ENCODE data around the gene CCDC85A. TPM values are rescaled to one million over a fixed set of nuclear protein-coding genes. Genes with fewer than 3 reads are reported as not detected.

CCDC85A gene
- total RNA-seq, 2 donors from 2014 or later = not detected

DNA sequence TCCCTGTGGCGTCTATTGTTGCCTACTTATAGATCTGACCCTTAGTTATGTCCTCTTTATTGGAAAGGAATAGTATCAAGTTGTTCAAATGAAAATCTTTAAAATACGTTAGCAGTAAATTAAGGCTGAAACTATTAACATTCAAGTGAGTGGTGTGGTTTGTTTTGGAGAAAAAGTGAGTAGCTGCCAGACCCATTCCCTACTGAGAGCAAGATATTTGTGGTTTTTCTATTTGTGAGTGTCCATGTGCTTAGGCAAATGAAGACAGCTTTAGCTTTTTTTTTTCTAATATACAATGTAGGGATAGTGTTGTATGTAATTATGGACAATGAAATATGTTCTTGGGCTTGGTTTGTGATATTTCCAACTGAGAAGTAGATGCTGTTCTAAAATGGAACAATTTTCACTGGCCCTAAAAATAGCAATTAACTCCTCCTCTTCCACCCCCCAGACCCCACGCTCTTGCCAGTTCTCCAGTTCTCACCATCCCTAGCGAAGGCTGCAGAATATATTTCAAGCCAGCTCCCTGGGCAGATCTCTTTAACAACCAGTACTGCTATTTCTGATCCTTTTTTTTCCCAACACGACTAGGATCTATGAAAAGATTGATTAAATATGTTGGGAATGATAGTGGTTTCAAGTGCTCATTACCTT, 83.1 kb downstream of the CCDC85A start:
- ATAC-seq (replicated peaks in 1 of 2) = no peak
- Mint-ChIP-seq H3K9me3 (peaks cover 0 to 2% of the 10 kb centered on the region in 2 donors), H3K4me3 (no peak overlapping the region), H3K36me3 (ENCODE audit: insufficient read depth in 2 of 2) (no peaks in the 10 kb centered on the region), H3K27me3 (ENCODE audit: low read depth) (no peaks in the 10 kb centered on the region), H3K27ac (no peak overlapping the region), H3K4me1 (ENCODE audit: low read depth) (no peaks in the 10 kb centered on the region)
- DNase-seq = no peak

DNA sequence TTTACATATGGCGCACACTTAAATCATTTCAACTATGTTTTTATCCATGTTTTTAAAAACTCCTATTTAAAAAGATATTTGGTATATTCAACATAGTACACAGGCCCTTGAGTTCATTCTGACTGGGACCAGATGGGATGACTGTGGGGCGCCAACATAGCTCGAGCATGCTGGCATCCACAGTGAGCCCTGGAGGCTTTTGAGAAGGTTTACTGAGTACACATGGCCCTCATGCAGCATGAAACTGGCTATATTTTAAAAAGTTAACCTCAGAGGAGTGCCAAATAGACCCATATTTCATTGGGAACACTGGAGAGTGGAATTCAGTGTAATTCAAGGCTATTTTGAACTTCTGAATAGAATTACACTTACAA, 83.6 kb downstream of the CCDC85A start:
- H3K4me3 Mint-ChIP-seq = no peak overlapping the region
- H3K36me3 Mint-ChIP-seq (ENCODE audit: insufficient read depth in 2 of 2) = no peaks in the 10 kb centered on the region
- no peak for ATAC-seq (replicated peaks in 1 of 2)
- no peak for DNase-seq
- H3K27me3 Mint-ChIP-seq (ENCODE audit: low read depth) = no peaks in the 10 kb centered on the region
- no peaks in the 10 kb centered on the region for H3K4me1 Mint-ChIP-seq (ENCODE audit: low read depth)
- no peak overlapping the region for H3K27ac Mint-ChIP-seq
- peaks cover 0 to 2% of the 10 kb centered on the region in 2 donors for H3K9me3 Mint-ChIP-seq

DNA sequence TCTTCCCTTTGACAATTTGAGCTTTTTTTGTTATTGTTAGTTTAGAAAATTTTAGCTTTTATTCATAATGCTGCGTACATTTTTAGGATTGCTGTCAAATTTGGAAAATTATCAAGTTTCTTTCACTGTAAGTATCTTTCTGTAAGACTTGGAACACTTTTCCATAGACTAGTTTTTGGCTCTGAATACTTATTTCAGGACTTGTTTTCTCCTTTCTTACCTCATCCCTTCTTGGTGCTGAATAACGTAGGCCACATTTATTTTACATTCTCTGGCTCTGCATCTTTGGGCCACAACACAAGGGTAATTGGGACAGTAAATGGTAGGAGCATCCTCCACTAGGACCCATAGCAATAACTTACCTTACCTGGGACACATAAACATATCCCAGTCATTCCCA, 85.1 kb downstream of the CCDC85A start:
- H3K27ac Mint-ChIP-seq = no peak overlapping the region
- H3K4me1 Mint-ChIP-seq (ENCODE audit: low read depth) = no peaks in the 10 kb centered on the region

DNA sequence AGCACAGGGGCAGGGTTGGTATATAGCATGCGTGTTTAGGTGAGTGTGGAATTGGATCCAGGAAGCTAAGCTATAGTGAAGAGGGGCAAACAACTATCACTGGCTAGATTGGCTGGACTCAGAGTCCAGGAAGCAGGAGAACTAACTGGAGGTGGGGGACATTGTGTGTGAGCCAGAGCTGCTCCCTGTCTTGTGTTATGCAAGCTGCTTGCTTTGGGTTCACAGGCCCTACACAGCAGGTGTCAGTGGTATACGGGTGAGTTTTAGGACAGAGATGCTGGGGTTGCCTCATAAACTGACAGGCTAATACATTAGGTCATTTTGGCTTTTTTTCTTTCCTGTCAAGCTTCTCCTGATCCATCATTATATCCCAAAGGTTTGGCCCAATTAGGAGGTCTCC, 87.5 kb downstream of the CCDC85A start:
- Mint-ChIP-seq H3K27ac (no peak overlapping the region), H3K27me3 (ENCODE audit: low read depth) (no peaks in the 10 kb centered on the region), H3K4me1 (ENCODE audit: low read depth) (no peaks in the 10 kb centered on the region), H3K36me3 (ENCODE audit: insufficient read depth in 2 of 2) (no peaks in the 10 kb centered on the region), H3K9me3 (peaks cover 0 to 2% of the 10 kb centered on the region in 2 donors), H3K4me3 (no peak overlapping the region)
- no peak for DNase-seq
- ATAC-seq (replicated peaks in 1 of 2) = no peak

More for the DNA sequence above, 85.1 kb downstream of the CCDC85A start:
- no peak overlapping the region for H3K4me3 Mint-ChIP-seq
- ATAC-seq (replicated peaks in 1 of 2) = no peak
- peaks cover 0 to 2% of the 10 kb centered on the region in 2 donors for H3K9me3 Mint-ChIP-seq
- DNase-seq = no peak
- no peaks in the 10 kb centered on the region for H3K36me3 Mint-ChIP-seq (ENCODE audit: insufficient read depth in 2 of 2)
- H3K27me3 Mint-ChIP-seq (ENCODE audit: low read depth) = no peaks in the 10 kb centered on the region

DNA sequence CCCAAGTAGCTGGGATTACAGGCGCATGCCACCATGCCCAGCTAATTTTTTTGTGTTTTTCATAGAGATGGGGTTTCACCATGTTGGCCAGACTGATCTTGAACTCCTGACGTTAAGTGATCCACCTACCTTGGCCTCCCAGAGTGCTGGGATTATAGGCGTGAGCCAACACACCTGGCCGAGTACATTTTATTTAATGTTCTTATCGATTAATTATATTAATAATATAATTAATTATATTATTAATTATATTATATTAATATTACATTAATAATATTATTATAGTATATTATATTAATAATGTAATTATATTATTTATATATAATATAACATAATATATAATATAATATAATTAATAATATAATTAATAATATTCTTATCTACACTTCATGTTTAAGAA, 101.4 kb downstream of the CCDC85A start:
- ATAC-seq (replicated peaks in 1 of 2) = no peak

DNA sequence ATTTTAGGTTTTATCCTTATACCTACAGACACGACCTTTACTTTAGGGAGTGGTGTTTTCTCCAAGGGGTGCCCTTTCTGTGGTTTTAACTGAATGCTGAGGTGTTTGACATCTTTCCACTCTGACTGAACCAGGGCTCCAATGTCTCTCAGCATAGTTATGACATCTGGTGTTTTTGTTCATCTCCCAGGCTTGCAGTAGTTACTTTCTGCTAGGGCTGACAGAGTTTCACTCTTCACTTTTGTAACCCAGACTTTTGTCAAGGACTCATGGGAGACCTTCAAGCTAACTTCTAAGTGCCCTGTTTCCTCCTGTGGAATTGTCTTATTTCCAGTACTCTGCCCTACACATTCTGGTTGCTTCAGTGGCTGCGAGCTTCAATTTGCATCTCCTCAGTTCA, 103.1 kb downstream of the CCDC85A start:
- no peaks in the 10 kb centered on the region for H3K36me3 Mint-ChIP-seq (ENCODE audit: insufficient read depth in 2 of 2)
- H3K27ac Mint-ChIP-seq = no peak overlapping the region
- no peaks in the 10 kb centered on the region for H3K4me1 Mint-ChIP-seq (ENCODE audit: low read depth)
- H3K27me3 Mint-ChIP-seq (ENCODE audit: low read depth) = no peaks in the 10 kb centered on the region
- H3K4me3 Mint-ChIP-seq = no peak overlapping the region
- ATAC-seq (replicated peaks in 1 of 2) (no peak), DNase-seq (no peak)
- peaks cover 5 to 6% of the 10 kb centered on the region in 2 donors for H3K9me3 Mint-ChIP-seq

More for the DNA sequence above, 101.4 kb downstream of the CCDC85A start:
- Mint-ChIP-seq H3K9me3 (peaks cover 1 to 6% of the 10 kb centered on the region in 2 donors), H3K4me3 (no peak overlapping the region), H3K36me3 (ENCODE audit: insufficient read depth in 2 of 2) (no peaks in the 10 kb centered on the region), H3K27ac (no peak overlapping the region), H3K4me1 (ENCODE audit: low read depth) (no peaks in the 10 kb centered on the region), H3K27me3 (ENCODE audit: low read depth) (no peaks in the 10 kb centered on the region)
- no peak for DNase-seq

DNA sequence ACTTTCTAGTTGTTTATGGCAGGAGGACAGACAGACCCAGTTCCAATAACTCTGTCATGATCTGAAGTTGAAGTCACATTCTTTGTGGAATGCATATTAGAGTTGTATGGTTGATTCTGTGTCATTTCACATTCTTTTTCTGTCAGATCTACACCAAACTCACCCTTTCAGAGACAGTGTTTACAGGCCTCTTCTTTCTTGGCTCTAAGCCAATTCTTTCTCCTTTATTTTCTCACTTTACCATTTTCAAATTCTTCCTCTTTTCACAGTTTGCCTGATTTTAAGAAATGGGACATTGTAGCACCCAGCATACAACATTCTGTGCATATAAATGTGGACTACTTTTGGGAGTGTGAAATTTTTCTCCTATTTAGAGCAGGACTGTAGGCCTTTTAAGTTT, 103.7 kb downstream of the CCDC85A start:
- ATAC-seq (replicated peaks in 1 of 2) = no peak
- Mint-ChIP-seq H3K4me1 (ENCODE audit: low read depth) (no peaks in the 10 kb centered on the region), H3K4me3 (no peak overlapping the region), H3K36me3 (ENCODE audit: insufficient read depth in 2 of 2) (no peaks in the 10 kb centered on the region), H3K27ac (no peak overlapping the region), H3K27me3 (ENCODE audit: low read depth) (no peaks in the 10 kb centered on the region), H3K9me3 (peaks cover 5 to 6% of the 10 kb centered on the region in 2 donors)
- no peak for DNase-seq

DNA sequence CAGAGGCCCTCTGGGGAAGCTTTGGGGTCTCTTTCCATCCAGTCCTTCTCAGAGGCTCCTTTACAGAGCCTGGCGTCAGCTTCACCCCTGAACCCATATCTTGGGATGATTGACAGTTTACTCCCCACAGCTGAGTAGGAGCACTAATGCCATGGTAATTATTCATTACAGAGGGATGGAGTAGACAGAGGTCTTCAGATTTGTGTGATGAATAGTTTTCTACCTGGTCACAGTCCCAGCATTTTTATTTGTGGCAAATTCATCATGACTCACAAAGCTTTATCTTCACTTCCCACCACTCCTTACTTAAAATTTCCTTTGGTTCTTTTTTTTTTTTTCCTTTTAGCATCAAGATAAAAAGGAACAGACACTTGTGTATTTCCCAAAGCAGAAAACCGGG, 104.2 kb downstream of the CCDC85A start:
- DNase-seq (no peak), ATAC-seq (replicated peaks in 1 of 2) (no peak)
- no peaks in the 10 kb centered on the region for H3K36me3 Mint-ChIP-seq (ENCODE audit: insufficient read depth in 2 of 2)
- peaks cover 5 to 6% of the 10 kb centered on the region in 2 donors for H3K9me3 Mint-ChIP-seq
- no peak overlapping the region for H3K4me3 Mint-ChIP-seq
- H3K27ac Mint-ChIP-seq = no peak overlapping the region
- H3K4me1 Mint-ChIP-seq (ENCODE audit: low read depth) = no peaks in the 10 kb centered on the region
- no peaks in the 10 kb centered on the region for H3K27me3 Mint-ChIP-seq (ENCODE audit: low read depth)

DNA sequence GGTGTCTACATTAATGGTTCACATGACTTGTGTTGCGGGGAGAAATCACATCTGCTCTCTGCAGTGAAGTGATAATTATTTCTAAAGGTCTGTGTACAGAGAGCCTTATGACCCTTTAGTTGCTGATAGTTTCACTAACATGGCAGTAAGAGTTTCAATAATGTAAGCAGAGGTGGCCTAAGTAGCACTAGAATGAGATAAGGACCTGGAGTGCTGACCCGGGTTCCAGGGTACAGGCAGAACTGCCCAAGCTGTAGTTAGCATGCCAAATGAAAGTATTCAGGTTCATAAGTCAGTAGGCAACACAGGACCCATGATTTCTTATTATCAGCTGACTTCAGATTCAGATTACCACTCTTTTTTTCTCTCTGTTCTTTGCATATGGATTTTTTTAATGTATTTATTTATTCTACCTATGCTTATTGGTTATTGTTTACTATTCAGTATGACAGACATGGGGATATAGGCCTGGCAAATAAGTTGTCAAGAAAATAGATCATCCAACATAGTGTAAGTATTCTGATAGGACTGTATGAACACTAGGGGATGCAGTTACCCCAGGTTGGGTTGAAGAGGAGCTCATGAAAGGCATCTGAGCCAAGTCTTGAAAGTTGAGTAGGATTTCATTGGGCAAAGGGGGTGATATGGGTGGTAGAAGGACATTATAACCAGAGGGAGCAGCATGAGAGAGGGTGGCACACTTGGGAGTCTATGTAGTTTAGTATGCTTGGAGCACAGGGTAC, 105.2 kb downstream of the CCDC85A start:
- DNase-seq (no peak), ATAC-seq (replicated peaks in 1 of 2) (no peak)
- Mint-ChIP-seq H3K36me3 (ENCODE audit: insufficient read depth in 2 of 2) (no peaks in the 10 kb centered on the region), H3K4me1 (ENCODE audit: low read depth) (no peaks in the 10 kb centered on the region), H3K4me3 (no peak overlapping the region), H3K27ac (no peak overlapping the region), H3K27me3 (ENCODE audit: low read depth) (no peaks in the 10 kb centered on the region), H3K9me3 (peaks cover 5 to 6% of the 10 kb centered on the region in 2 donors)

DNA sequence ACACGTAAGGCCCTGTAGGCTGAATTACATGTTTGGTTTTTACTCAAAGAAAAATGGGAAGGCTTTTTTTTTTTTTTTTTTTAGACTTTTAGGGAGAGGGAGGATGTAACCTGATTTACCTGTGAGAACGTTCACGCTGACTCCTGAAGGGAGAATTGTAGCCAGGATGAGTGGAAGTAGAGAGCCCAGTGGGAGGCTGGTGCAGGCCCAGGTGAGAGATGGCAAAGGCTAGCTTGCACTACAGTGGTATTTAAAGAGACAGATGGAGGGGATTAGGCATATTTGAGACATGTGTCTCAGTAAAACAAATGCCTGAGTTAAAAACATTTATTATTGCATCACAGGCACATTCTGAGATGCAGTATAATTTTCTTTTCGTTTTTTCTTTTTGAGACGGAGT, 107.9 kb downstream of the CCDC85A start:
- DNase-seq = no peak
- H3K27ac Mint-ChIP-seq = no peak overlapping the region
- no peak overlapping the region for H3K4me3 Mint-ChIP-seq
- H3K36me3 Mint-ChIP-seq (ENCODE audit: insufficient read depth in 2 of 2) = no peaks in the 10 kb centered on the region
- H3K4me1 Mint-ChIP-seq (ENCODE audit: low read depth) = no peaks in the 10 kb centered on the region
- no peaks in the 10 kb centered on the region for H3K27me3 Mint-ChIP-seq (ENCODE audit: low read depth)
- no peak for ATAC-seq (replicated peaks in 1 of 2)
- peaks cover 3 to 4% of the 10 kb centered on the region in 2 donors for H3K9me3 Mint-ChIP-seq

DNA sequence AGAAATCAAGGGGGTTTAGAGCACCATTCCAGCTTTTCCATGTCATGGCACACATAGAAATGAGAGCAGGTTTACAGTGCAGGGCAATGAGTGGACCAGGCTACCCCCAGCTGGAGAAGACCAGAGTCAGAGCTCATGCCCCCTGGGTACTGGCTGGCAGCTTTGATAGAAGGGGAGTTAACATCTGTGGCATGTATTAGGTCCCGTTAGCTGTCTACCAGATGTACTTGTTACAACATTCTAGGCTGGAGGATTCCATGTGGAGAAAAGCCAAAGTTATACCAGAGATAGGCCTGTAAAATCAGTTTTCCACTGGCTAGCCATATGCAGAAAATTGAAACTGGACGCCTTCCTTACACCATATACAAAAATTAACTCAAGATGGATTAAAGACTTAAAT, 109.2 kb downstream of the CCDC85A start:
- no peak overlapping the region for H3K27ac Mint-ChIP-seq
- peaks cover 2 to 4% of the 10 kb centered on the region in 2 donors for H3K9me3 Mint-ChIP-seq
- no peaks in the 10 kb centered on the region for H3K27me3 Mint-ChIP-seq (ENCODE audit: low read depth)

DNA sequence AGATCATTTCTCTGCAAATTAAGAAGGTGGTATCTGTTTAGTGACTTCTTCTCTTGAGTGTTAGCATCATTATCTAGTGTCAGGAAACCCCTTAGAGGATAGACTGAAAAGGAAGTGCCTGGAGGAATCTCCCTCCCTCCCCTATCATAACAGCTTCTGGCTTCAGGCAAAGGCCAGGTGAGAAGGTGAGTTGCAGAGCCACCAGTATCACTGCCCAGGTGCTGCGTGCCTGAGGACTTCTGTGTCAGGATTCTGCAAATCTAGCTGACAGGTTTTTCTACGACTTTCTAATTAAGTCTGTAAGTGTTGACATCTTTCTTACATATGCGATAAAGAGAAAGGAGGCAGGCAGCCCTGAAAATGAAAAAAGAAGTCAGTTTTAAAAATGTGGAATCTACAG, 111.9 kb downstream of the CCDC85A start:
- H3K27ac Mint-ChIP-seq = no peak overlapping the region
- H3K4me3 Mint-ChIP-seq = no peak overlapping the region
- H3K36me3 Mint-ChIP-seq (ENCODE audit: insufficient read depth in 2 of 2) = no peaks in the 10 kb centered on the region
- H3K9me3 Mint-ChIP-seq = peaks cover 2 to 4% of the 10 kb centered on the region in 2 donors
- no peaks in the 10 kb centered on the region for H3K27me3 Mint-ChIP-seq (ENCODE audit: low read depth)
- H3K4me1 Mint-ChIP-seq (ENCODE audit: low read depth) = no peaks in the 10 kb centered on the region
- no peak for DNase-seq
- ATAC-seq (replicated peaks in 1 of 2) = no peak

More for the DNA sequence above, 109.2 kb downstream of the CCDC85A start:
- DNase-seq = no peak
- Mint-ChIP-seq H3K4me1 (ENCODE audit: low read depth) (no peaks in the 10 kb centered on the region), H3K36me3 (ENCODE audit: insufficient read depth in 2 of 2) (no peaks in the 10 kb centered on the region), H3K4me3 (no peak overlapping the region)
- ATAC-seq (replicated peaks in 1 of 2) = no peak

DNA sequence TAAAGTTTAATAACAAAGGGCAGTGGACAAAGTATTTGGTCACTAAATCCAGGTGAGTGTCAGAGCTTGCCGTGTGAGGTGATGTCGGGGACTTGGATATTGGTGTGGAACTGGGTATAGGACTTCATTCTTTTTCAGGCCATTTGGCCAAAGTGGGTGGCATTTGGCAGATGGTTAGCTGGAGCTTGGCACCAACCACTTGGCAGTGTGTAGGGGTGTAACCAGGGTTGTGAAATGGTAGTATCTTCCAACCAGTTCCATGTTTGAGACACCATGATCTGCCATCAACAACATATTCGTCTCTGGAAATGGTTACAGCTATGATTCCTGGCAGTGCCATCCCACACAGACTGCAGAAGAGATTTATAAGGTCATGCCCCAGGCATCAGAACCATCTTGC, 113.9 kb downstream of the CCDC85A start:
- Mint-ChIP-seq H3K4me3 (no peak overlapping the region), H3K36me3 (ENCODE audit: insufficient read depth in 2 of 2) (no peaks in the 10 kb centered on the region), H3K27ac (no peak overlapping the region), H3K9me3 (peaks cover 0 to 2% of the 10 kb centered on the region in 2 donors), H3K4me1 (ENCODE audit: low read depth) (no peaks in the 10 kb centered on the region), H3K27me3 (ENCODE audit: low read depth) (no peaks in the 10 kb centered on the region)
- DNase-seq = no peak
- no peak for ATAC-seq (replicated peaks in 1 of 2)

Data from activated T-cell treated with anti-CD3 and anti-CD28 coated beads, Interleukin-2, amount 50 U/mL, for 72 hours (primary cell).